ENCODE results near the gene DIDO1.

Gene DIDO1

DNA sequence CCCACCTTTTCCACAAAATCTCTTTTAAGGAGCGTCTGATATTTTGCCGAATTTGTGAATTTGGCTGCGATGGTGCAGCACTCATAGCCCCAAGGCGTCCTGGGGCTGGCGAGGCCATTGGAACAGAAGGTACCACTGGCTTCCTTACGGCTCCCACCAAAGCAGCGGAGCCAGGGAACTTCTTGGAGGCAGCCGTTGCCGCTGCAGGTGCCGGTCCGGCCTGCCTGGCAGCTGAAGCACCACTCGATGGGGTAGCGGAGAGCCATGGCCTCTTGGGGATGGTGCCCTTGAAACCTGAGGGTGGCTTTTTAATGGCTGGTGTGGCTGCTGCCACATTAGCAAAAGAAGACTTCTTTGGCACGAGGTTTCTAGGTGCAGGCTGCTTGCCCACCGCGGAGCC is 29.8 kb downstream of the DIDO1 start:
- in situ Hi-C loops (cut with MboI; ENCODE audit: low sequenced_read_pairs): no loop called here

GRCh38 chr20:62895539-62895938 is 30.8 kb downstream of the DIDO1 start:
- in situ Hi-C loops (cut with MboI; ENCODE audit: low sequenced_read_pairs): no loop called here

DNA sequence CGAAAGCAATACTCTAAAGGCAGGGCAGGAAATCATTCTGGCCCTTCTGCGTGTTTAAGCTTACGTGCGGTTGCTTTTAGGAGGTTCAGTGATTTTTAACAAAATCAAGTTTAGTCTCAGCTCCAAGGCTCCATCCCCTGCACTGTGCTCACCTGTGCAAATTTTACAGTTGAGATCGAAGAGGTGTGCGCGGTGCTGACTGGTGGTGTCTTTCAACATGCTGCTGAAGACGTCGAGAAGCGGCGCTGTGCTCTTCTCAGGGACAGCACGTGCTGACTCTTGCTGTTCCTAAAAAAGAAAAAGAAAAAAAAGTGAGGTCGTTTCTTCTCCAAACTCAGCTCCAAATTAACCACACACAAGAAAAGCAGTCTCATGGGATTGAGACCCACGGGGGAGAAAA is 32.0 kb downstream of the DIDO1 start:
- in situ Hi-C loops (cut with MboI; ENCODE audit: low sequenced_read_pairs): no loop called here

- in situ Hi-C loops (cut with MboI; ENCODE audit: low sequenced_read_pairs): no loop called here
Observed at GRCh38 chr20:62893700-62894099, 32.6 kb downstream of the DIDO1 start.

DNA sequence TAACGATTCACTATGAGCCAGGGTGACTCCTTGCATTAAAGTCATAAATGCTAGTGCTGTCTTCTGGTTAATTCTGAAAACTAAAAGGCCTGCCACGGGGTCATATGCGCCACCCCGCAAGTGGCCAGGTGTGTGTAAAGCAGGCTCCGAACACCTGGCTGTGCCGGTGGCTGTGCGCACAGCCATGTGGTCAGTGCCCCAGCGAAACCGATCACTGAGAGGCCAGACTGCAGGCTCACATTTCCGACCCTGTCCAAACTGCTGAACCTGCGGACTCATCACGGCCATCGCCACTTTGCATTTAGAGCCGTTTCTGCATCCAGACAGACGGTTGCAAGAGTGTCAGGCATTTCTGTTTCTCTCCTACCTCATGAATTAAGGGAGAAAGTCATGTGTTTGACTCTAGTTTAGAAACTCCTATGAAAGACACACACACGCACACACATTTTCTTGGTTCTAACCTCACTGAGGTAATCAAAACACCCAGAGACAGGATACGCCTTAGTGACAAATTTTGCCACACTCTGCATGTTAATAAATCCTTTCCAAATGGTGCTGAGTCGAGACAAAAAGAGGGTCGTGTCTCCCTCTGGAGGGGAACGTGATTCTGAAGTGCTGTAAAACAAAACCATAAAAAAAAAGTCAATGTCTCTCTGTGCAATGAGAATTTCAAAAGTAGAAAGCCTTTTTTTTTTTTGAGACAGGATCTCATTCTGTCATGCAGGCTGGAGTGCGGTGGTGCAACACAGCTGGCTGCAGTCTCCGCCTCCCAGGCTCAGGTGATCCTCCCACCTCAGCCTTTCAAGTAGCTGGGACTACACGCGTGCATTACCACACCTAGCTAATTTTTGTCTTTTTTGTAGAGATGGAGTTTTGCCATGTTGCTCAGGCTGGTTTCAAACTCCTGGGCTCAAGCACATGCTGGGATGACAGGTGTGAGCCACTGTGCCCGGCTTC is 33.7 kb downstream of the DIDO1 start:
- in situ Hi-C loops (cut with MboI; ENCODE audit: low sequenced_read_pairs): no loop called here

DNA sequence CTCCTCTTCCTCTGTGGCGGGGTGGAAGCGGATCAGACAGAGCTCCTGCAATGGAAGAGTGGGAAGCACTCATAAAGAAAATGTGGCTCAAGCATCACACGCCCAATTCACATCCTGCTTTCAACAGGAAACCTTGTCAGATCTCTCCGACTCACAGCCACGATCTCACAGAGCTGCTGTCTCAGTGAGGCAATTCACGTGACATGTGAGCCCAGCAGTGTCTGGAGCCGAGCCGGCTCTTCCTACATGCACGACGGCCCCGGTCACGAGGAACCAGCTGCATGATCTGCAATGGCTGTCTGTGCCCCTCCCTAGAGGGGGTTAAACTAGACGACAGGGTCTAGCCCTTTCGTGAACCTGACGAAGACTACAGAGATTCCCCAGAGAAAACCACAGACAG is 35.2 kb downstream of the DIDO1 start:
- in situ Hi-C loops (cut with MboI; ENCODE audit: low sequenced_read_pairs): no loop called here

DNA sequence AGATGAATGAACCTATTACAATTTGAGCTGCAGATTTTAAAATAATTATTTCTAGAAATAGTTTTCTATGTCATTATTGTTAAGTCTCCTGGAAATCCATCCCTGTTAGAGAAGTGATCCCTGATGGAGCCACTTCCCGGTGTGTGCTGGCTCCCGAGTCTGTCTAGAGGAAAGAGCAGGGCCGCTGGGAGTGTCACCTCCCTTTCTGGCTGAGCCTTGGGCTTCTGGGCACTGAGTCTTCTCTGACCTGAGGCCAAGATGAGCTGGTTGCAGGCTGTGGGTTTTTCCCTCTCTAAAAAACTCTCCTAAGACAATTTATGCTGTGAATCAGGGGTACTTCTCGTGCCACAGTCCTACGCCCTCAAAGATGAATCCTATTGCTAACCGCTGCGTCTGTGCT is 35.9 kb downstream of the DIDO1 start:
- in situ Hi-C loops (cut with MboI; ENCODE audit: low sequenced_read_pairs): no loop called here

DNA sequence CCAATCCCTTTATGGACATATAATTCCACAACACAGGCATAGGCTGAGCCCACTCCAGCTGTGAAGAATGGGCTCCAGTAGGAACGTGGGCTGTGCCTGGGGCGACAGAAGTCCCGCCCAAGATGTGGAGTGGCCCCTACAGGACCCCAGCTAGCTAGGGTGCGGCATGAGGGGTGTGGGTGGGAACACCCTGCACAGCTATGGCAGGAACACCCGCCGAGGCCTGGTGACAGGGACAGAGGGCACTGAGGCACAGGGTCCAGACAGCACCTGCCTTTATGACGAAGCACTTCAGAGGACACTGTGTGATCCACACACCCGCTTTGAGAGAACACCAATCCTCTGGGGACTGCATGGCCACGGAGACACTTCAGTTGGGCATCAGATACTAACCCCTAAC is 36.4 kb downstream of the DIDO1 start:
- in situ Hi-C loops (cut with MboI; ENCODE audit: low sequenced_read_pairs): no loop called here

GRCh38 chr20:62889411-62889810 is 36.9 kb downstream of the DIDO1 start:
- in situ Hi-C loops (cut with MboI; ENCODE audit: low sequenced_read_pairs): no loop called here

GRCh38 chr20:62888910-62889309 is 37.4 kb downstream of the DIDO1 start:
- in situ Hi-C loops (cut with MboI; ENCODE audit: low sequenced_read_pairs): no loop called here

- in situ Hi-C loops (cut with MboI; ENCODE audit: low sequenced_read_pairs): no loop called here
Observed at GRCh38 chr20:62888406-62888805, 37.9 kb downstream of the DIDO1 start.

DNA sequence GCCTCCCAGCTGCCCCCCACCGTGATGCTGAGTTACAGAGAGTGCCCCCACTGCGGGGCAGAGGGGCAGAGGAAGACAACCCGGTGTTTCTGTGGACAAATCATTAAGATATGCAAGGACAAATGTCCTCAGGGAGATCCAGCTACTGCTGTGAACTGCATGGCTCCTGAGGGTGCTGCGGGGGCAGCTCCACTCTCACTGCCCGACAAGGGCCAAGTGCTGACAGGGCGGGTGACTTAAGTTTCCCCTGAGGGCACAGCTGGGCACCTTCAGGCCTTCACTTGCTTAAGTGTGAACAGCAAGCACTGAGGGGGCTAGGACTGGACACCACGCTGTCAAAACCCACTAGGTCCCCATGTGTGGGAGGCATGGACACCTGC is 38.5 kb downstream of the DIDO1 start:
- in situ Hi-C loops (cut with MboI; ENCODE audit: low sequenced_read_pairs): no loop called here

DNA sequence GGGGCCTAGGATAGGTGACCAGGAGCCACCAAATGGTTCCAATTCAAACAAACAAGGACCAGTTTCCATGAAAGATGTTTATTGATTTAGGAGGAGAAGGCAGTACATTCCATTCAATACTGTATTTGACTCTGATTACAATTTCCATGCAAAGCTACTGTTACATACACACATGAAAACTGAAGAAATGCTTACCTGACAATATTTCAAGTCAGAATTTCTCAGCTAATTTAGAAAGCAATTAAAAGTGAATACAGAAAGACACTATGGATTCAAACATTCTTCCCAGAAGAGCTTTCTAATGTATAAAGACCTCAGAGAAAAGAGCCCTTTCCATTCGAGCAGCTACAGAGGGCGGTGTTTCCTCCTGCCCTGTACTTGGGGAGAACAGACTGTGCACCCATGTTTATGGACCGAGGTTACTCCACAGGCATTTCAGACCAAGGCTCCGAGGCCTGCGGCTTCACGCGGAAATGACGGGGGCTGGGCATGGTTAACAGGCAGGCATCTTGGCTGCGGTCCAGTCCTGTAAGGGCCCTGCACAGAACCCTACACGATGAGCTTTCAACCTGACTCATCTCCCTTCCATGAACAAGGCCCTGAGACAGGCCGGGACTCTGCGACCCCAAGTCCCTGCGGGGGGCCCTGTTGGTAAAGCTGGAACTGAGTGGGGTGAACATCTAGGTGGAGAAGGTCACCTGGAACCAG is 39.0 kb downstream of the DIDO1 start:
- in situ Hi-C loops (cut with MboI; ENCODE audit: low sequenced_read_pairs): no loop called here

DNA sequence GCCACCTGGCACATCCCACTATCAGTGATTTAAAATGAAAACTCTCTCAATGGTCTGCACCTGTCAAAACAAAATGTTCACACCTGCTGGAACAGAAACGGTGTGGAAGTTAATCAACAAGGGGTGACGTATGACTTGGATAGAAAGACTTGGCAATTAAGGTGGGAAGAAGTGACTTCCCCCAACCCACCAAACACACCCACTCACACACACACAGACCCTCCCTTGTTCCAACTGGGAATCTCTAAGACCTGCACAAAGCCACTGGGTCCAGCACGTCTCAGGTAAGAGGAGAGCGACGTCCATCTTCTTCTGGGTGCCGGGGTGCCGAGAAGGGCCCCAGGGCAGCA is 39.6 kb downstream of the DIDO1 start:
- in situ Hi-C loops (cut with MboI; ENCODE audit: low sequenced_read_pairs): no loop called here

DNA sequence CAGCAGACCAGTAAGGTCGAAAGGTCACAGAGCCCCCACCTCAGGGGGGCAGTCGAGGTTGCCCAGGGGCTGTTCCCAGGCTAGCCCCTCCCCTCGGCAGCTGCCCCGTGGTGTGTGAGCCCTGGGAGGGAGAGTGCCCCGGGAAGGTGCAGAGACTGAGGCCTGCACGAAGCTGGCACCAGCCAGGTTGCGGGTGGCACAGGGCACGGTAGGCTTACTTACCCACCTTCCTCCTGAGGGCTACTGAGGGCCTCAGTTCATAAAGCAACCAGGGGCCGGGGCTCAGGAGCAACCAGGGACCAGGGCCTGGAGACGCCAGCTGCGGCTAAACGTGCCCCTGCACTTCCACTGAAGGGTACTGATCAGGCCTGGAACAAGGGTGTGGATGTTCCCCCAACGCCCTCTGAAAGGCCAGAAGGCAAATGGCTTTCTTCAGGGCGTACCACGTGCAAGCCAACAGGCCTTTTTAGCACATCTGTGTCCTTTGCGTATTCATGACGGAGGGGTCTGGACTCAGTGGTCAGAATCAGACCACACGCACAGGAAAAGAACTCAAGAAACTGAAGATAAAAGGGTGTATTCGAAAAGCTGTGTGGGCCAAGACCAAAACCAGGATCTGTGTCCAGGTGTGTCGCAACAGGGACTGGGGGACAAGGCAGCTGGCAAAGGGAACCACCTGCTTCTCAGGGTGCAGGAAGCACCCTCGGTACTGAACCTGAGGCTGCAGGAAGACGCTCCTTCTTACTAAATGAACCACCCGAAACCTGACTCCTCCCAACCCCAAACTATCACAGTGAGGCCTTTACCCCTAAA is 40.2 kb downstream of the DIDO1 start:
- in situ Hi-C loops (cut with MboI; ENCODE audit: low sequenced_read_pairs): no loop called here

DNA sequence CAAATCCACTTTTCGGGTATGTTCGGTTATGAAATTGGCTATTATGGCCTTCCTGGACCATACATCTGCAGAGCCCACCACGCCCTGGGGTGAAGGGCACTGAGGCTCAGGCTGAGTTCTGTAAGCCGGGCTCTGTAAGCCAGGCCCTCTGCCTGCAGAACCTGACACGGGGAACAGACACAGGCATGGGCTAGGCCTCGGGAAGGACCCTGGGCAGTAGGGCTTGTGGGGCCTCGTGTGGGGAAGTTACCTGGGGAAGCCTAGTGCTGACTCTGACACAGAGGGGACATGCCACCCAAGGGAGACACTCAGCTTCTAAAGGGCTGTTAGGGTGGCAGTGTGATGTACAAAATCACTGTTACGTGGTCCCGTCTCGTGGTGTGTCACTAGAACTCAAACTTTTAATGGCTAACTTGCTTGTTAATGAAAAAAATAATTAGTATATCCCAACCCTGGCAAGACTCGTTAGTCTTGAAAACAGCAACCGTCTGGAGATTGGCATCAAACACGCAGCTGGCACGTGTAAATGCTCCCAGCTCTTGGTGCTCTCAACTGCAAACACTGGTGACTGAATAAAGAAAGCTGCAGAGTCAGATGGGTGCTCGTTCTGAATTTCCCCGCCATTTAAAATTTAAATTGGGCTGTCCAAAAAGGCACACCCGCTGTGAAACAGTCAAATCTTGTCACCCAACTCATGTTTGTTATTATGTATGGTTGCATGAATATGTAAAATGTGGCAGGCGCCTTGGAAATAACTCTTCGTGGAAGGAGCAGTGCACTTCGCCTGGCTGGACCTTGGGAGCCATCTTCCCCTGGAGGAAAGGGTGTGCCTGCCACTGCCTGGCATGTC is 41.0 kb downstream of the DIDO1 start:
- in situ Hi-C loops (cut with MboI; ENCODE audit: low sequenced_read_pairs): no loop called here

- in situ Hi-C loops (cut with MboI; ENCODE audit: low sequenced_read_pairs): no loop called here
Observed at GRCh38 chr20:62884556-62884955, 41.7 kb downstream of the DIDO1 start.

DNA sequence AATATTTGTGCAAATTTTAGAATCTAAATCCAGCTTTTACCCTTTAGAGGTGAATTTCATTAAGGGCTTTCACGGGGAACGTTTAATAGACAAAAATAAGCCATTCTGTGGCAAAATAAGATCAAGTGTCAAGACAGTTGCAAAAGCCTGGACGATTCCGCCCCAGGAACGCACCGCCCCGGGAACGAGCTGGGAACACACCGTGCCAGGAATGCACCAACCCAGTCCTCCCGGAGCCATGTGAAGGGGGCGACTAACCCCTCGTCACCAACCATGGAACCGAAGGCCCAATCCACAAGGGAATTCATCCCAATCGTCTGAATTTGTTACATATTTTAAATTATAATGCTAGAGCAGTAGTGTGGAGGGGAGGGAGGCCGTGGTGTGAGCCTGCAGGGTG is 43.9 kb downstream of the DIDO1 start:
- in situ Hi-C loops (cut with MboI; ENCODE audit: low sequenced_read_pairs): no loop called here

- in situ Hi-C loops (cut with MboI; ENCODE audit: low sequenced_read_pairs): no loop called here
Observed at GRCh38 chr20:62881662-62882395, 44.5 kb downstream of the DIDO1 start.
